ENCODE data around the gene TGM2.
"Not testable (repeated sequence)": the region's sequence is repeated elsewhere in the genome, so short reads cannot be mapped to it uniquely, and the experiment has no call there.

The TGM2 gene

GRCh38 chr20:38116409-38117165, 48.5 kb downstream of the TGM2 start:
- no peak for DNase-seq (ENCODE audit: low spot score)

- DNase-seq (ENCODE audit: low spot score), result no peak
Observed at GRCh38 chr20:38115896-38116295, 49.2 kb downstream of the TGM2 start.

DNA sequence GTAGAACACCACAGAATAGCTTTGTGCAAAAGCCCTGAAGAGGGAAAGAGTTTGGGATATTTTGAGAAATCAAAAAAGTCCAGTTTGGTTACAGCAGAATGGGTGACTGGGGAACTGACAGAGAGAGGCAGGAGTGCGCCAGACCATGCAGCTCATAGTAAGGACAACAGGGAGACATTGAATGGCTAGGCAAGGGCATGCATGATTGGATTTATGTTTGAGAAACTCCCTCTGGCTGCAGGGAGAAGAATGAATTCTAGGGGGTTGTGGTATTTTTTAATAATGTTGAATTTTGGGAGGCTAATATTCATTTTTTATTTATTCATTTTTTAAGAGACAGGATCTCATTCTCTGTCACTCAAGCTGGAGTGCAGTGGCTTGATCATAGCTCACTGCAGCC, 49.9 kb downstream of the TGM2 start:
- no peak for DNase-seq (ENCODE audit: low spot score)

DNA sequence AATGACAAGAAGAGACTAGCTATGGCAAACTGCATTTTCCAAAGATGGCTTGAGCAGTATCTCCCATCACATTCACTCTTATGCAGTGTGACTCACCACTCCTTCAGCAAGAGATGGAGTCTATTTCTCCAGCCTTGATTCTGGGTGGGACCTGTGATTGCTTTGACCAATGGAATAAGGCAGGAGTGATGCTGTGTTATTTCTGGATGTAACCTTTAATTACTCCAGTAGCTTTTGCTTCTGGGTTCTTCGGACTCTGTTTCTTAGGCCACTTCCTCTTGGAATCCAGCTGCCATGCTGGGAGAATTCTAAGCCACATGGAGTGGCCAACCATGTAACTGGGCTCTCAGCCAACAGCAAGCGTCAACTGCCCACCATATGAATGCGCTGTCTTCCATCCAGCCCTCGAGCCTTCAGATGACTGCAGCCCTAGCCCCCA, 50.7 kb downstream of the TGM2 start:
- DNase-seq (ENCODE audit: low spot score), result no peak

GRCh38 chr20:38113401-38114325, 51.4 kb downstream of the TGM2 start:
- no peak for DNase-seq (ENCODE audit: low spot score)

DNA sequence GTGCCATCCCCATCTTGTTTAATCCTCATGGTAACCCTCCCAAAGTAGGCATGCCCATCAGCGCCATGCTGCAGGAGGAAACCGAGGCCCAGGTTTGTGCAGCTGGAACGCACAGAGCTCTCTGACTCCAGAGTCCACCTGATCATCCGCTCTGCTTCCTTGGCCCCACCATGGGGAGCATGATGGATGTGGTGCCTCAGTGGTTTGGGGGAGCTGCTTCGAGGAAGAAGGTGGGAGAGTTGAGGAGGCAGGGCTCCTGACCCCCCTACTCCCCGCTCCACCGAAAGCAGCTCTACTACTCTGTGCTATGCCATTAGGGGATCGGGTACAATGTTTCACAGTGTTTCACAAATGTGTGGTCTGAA, 52.2 kb downstream of the TGM2 start:
- no peak for DNase-seq (ENCODE audit: low spot score)

DNA sequence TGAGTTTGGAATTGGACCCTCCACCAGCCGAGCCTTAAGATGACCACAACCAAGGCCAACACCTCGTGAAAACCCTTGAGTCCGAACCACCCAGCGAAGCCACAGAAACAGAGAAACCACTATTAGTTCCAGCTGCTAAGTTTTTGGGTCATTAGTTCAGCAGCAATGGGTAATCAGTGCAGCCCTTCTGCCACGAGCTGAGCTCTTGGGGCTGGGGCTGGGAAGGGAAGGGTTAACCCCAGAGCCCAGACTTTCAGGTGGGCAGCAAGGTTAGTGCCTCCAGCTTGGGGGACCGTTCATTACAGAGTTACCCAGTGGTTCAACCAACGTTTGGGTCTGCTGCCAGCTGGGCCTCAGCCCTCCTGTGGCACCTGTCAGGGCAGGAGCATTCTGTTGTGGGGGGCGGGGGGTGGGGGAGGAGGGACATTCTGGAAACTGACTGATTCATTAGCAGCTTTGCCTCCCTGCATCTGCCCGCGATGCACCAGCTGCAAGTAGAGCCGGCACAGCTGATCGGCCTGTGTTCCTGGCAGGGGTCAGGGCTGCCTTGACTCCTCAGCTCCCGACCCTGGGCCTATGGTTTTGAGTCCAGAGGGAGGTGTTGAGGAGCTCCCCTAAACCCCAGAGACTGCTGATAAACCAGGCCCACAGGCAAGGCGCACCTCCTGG, 52.7 kb downstream of the TGM2 start:
- no peak for DNase-seq (ENCODE audit: low spot score)

DNA sequence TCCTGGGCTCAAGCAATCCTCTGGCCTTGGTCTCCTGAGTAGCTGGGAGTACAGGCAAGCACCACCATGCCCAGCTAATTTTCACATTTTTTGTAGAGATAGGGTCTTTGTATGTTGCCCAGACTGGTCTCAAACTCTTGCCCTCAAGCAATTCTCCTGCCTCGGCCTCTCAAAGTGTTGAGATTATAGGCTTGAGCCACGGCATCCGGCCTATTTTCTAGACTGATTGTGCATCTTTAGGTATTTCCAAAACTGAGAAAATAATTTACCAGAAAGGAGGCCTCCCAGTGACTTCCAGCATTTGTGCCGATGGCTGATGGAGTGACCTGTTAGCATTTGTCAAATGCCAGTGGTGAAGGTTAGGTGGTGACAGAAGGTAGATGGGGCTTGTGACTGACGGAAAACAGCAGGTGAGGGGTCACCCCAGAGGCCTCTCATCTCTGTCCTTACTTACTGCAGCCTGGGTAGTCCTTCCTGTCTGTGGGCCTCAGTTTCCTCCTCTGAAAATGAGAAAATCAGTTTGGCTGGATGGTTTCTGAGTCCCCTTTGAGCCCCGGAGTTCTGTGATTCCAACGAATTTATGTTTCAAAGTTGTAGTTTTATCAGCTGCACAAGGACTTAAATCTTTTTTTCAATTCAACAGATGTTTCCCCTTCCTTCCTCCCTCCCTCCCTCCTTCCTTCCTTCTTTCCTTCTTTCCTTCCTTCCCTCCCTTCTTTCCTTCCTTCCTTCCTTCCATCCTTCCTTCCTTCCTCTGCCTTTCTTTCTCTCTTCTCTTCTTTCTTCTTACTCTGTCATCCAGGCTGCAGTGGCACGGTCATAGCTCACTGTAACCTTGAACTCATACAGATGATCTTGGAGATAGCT, 53.5 kb downstream of the TGM2 start:
- no peak for DNase-seq (ENCODE audit: low spot score)

DNA sequence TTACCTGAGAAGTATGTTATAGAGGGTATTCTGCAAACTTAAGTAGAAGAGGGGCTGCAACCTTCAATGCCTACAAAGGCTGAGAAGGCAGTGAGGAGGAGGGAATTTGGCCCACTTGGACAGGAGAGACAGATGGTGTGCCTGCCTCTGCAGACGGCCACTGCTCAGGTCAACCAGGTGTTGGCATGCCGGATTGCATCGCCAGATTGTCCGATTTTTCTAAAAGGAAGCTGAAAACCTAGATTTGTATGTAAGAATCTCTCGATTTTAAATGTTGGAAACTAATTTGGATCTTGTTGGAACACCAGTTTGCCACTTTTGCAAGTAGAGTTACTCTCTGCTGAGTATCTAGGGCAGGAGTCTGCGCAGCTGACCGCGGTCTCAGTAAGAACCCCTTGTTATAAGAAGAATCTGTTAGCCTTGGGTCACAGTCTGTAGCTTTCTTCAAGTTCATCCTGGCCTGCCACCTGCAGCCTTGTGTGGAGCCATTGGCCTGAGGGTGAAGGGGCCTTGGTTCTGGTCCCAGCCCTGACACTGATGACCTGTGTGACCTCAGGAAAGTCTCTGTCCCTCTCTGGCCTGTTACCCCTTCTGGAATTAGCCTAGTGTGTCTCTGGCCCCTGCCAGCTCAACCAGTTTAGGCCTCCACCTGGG, 54.4 kb downstream of the TGM2 start:
- no peak for DNase-seq (ENCODE audit: low spot score)

DNA sequence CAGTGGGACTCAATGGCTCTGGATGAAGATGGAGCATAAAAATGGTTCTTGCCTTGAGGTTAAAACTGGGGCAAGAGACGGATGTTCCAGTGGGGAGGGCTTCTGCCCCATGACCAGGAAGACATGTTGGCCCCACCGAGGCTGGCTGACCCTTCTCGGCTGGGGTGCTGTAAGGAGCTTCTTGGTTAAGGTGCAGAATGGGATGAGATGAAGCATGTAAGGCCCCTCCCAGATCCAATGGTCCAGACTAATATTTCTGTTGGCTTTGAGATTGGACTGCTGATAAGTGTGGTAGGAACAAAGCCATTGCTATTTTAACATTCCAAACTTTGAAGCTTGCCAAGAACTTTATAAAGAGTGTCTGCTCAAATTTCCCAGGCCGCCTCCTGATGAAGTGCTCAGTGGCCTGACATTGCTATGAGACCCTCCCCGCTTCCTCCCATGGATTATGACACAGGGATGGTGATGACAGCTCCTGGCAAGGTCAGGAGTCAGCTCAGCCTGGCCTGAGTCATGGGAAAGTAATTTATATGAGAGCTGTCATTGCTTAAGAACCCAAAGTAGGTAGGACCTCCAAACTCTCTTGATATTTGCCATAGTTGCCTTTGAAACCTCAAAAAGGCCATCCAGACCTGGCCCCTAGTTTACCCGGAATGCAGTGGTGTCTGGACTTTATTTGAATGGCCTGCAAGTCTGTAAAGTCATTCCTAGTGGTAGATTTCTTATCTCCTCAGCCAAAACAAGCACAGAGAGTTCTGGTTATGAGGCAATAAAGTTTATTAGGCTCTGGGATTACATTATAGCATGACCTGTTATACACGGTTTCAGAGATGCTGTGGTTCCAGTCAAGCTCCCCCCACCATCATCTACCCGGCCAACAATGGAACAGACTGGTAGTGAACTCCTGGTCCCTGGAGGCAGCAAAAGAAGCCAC, 55.2 kb downstream of the TGM2 start:
- DNase-seq (ENCODE audit: low spot score), result peak; percentile 85

DNA sequence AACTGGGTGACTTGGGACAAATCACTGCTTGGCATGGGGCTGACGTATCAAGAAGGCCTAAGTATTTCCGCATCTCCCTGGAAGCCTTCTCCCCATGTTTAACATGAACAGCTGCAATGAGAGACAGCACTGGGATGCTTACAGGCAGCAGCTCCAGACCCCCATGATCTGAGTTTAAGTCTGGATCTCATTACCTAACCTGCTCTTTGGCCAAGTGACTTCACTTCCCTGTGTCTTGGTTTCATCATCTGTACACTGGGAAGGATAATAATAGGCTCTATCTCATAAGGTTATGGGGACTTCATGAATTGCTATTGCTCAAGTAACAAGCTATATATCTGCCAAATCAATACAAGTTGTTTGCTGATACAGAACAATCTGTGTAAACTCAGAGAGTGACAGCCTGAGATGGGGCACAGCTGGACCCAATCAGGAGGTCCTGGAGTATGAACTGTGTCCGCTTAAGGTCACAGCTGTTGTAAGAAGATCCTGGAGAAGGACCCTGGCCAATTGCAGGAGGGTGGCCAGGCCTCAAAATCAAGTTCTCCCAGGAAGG, 56.0 kb downstream of the TGM2 start:
- DNase-seq (ENCODE audit: low spot score), result peak; percentile 92

DNA sequence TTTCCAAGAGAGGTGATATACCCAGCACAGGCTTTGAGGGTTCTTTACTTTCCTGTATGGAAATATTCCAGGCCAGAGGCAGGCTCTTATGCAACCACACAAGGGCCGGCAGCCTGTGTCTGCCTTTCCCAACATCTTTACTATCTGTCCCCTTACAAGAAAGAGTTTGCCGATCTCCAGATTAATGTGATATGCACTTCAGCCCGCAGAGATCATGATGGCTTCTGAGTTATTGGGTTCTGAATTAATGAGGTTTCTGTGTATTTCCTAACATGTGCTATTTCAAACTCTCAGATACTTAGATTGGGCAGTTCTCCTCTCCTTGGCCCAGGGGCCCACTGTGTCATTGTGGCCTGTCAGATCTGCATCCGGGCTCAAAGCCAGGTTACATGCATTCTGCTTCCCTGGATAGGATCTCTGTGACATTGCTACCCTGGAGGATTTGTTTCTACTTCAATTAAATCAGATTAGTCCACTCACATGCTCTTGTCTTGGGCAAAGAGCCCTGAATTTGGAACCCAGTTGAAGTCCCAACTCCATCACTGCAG, 56.6 kb downstream of the TGM2 start:
- DNase-seq (ENCODE audit: low spot score), result no peak

DNA sequence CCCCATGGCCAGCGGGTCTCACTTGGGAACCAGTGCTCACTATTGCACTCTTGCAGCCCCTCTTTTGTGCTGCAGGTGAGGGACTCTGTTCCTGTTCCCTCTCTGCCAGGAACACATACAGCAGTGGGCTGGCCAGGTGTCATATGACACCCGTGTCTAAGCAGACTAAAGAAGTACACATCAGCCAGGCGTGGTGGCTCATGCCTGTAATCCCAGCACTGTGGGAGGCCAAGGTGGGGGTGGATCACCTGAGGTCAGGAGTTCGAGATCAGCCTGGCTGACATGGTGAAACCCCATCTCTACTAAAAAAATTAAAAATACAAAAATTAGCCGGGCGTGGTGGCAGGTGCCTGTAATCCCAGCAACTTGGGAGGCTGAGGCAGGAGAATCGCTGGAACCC, 57.2 kb downstream of the TGM2 start:
- not testable (repeated sequence) for DNase-seq (ENCODE audit: low spot score)

- not testable (repeated sequence) for DNase-seq (ENCODE audit: low spot score)
Observed at GRCh38 chr20:38107386-38107785, 57.7 kb downstream of the TGM2 start.

- no peak for DNase-seq (ENCODE audit: low spot score)
Observed at GRCh38 chr20:38106461-38106860, 58.6 kb downstream of the TGM2 start.

DNA sequence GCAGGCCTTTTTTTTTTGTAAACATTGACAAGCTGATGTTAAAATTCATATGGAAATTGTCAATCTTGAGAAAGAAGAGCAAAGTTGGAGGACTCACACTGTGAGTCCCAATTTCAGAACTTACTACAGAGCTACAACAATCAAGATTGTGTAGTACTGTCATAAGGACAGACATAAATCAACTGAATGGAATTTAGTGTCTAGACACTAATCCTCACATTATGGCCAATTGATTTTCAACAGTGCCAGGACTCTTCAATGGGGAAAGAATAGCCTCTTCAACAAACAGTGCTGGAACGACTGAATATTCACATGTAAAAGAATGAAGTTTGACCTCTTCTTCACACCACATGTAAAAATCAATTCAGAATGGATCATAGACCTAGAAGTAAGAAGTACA, 60.8 kb downstream of the TGM2 start:
- DNase-seq (ENCODE audit: low spot score), result no peak

DNA sequence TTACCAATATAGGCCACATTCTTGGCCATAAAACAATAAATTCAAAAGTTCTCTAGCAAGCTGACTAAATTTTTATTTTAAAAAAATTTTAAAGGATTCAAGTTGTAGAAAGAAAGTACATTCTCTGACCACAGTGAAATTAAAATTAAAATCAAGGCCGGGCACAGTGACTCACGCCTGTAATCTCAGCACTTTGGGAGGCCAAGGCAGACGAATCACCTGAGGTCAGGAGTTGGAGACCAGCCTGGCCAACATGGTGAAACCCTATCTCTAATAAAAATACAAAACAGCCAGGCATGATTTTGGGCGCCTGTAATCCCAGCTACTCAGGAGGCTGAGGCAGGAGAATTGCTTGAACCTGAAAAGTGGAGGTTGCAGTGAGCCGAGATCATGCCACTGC, 62.9 kb downstream of the TGM2 start:
- DNase-seq (ENCODE audit: low spot score), result not testable (repeated sequence)

DNA sequence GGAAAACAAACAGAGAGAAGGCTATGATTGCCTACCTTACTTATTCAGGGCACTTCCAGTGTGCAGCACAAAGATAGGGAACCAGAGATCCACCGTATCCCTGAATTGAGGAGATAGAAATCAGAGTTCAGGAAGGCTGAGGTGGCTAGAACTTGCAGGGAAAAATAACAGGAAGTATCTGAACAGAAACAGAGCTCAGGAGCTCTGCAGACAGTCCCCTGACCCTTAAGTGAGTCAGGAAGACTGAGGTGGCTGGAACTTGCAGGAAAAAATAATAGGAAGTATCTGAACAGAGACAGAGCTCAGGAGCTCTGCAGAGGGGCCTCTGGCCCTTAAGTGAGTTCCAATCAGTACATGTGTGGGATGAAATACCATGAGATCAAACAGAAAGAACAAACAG, 66.1 kb downstream of the TGM2 start:
- no peak for DNase-seq (ENCODE audit: low spot score)
